Uterus (tissue), 2 donors: Measurements from ENCODE around the gene HOXC13.

Experiments
- CTCF ChIP-seq, 4 experiments: fragments of 200-600 bp in 2 of 4; fragments of 450-650 bp in 2 of 4; sonication (generic) in 2 of 4; IDR thresholded peaks; one replicate each; pipeline ENCODE4 v1.5.1; 2016 to 2019; ENCODE audit warnings: antibody characterized with exemption in 4 of 4, mild to moderate bottlenecking in 2 of 4, moderate library complexity in 1 of 4
- POLR2A ChIP-seq, 2 donors: fragments of 450-650 bp; IDR thresholded peaks; one replicate each; pipeline ENCODE4 v1.6.1; 2016; ENCODE audit warnings: antibody characterized with exemption in 2 of 2, mild to moderate bottlenecking in 1 of 2, moderate library complexity in 1 of 2

GRCh38 chr12:53948650-53949593 is 10.3 kb downstream of the HOXC13 start:
- no peak for TF ChIP-seq POLR2A (IDR thresholded peaks at IDR 0.05)
- no peak for TF ChIP-seq CTCF (IDR thresholded peaks at IDR 0.05)
